H9 (cell line): Measurements from ENCODE around the gene ADAMTS17. TPM values are rescaled to one million over a fixed set of nuclear protein-coding genes. Genes with fewer than 3 reads are reported as not detected.

Source experiments
- DNase-seq: peaks from one replicate; pipeline ENCODE4 v3.0.0-alpha.2; 2017
- H2AFZ ChIP-seq: one replicate; pipeline ENCODE4 v1.6.1; 2013; ENCODE audit warnings: mild to moderate bottlenecking, low read length, control low read depth, moderate library complexity
- H2AK5ac ChIP-seq: 2 replicates; pipeline ENCODE4 v1.6.1; 2013; ENCODE audit warnings: low read length, control low read depth, mixed read lengths; ENCODE audit not compliant: insufficient read length
- H2BK120ac ChIP-seq: one replicate; pipeline ENCODE4 v1.6.1; 2013; ENCODE audit warnings: low read depth, mild to moderate bottlenecking, low read length, control low read depth, inconsistent platforms; ENCODE audit not compliant: poor library complexity, severe bottlenecking
- H2BK12ac ChIP-seq: 2 replicates; pipeline ENCODE4 v1.6.1; 2013; ENCODE audit warnings: low read length, control low read depth, mixed read lengths, low read depth; ENCODE audit not compliant: insufficient read length
- H2BK15ac ChIP-seq: 2 replicates; pipeline ENCODE4 v1.6.1; 2013; ENCODE audit warnings: low read depth, low read length, control low read depth
- H2BK20ac ChIP-seq: one replicate; pipeline ENCODE4 v1.6.1; 2013; ENCODE audit warnings: low read depth, mild to moderate bottlenecking, low read length, control low read depth, inconsistent platforms; ENCODE audit not compliant: poor library complexity, severe bottlenecking
- H2BK5ac ChIP-seq: 2 replicates; pipeline ENCODE4 v1.6.1; 2013; ENCODE audit warnings: low read length, control low read depth, mixed read lengths; ENCODE audit not compliant: insufficient read length
- H3K14ac ChIP-seq: 2 replicates; pipeline ENCODE4 v1.6.1; 2013; ENCODE audit warnings: low read length, control low read depth; ENCODE audit not compliant: insufficient read depth
- H3K18ac ChIP-seq: 2 replicates; pipeline ENCODE4 v1.6.1; 2013; ENCODE audit warnings: low read depth, mild to moderate bottlenecking, mixed read lengths, low read length, control low read depth; ENCODE audit not compliant: insufficient read length
- H3K23ac ChIP-seq: 2 replicates; pipeline ENCODE4 v1.6.1; 2013; ENCODE audit warnings: low read length, control low read depth, mixed read lengths, low read depth; ENCODE audit not compliant: insufficient read length
- H3K23me2 ChIP-seq: 2 replicates; pipeline ENCODE4 v1.6.1; 2013; ENCODE audit warnings: low read depth, mild to moderate bottlenecking, mixed read lengths, low read length, control low read depth; ENCODE audit not compliant: insufficient read length, poor library complexity, severe bottlenecking
- H3K27ac ChIP-seq: 2 replicates; pipeline ENCODE4 v1.5.1; 2013; ENCODE audit warnings: low read length, control low read depth, mixed read lengths, low read depth; ENCODE audit not compliant: insufficient read length
- H3K27me3 ChIP-seq: 2 replicates; pipeline ENCODE4 v1.6.1; 2013; ENCODE audit warnings: low read length, control low read depth, inconsistent platforms; ENCODE audit not compliant: insufficient read depth
- H3K4ac ChIP-seq: 2 replicates; pipeline ENCODE4 v1.6.1; 2013; ENCODE audit warnings: low read depth, mild to moderate bottlenecking, control low read depth, inconsistent platforms, low read length, moderate library complexity
- H3K4me1 ChIP-seq: 2 replicates; pipeline ENCODE4 v1.6.1; 2013; ENCODE audit warnings: low read length, control low read depth, inconsistent platforms; ENCODE audit not compliant: insufficient read depth
- H3K4me2 ChIP-seq: 2 replicates; pipeline ENCODE4 v1.6.1; 2013; ENCODE audit warnings: low read length, control low read depth, mixed read lengths; ENCODE audit not compliant: insufficient read length, insufficient read depth
- H3K56ac ChIP-seq: 2 replicates; pipeline ENCODE4 v1.6.1; 2013; ENCODE audit warnings: low read depth, mild to moderate bottlenecking, mixed read lengths, low read length, control low read depth; ENCODE audit not compliant: insufficient read length
- H3K79me1 ChIP-seq: 2 replicates; pipeline ENCODE4 v1.6.1; 2013; ENCODE audit warnings: low read depth, mild to moderate bottlenecking, moderate library complexity, low read length, control low read depth, inconsistent platforms; ENCODE audit not compliant: insufficient read depth, poor library complexity, severe bottlenecking
- H3K79me2 ChIP-seq: 2 replicates; pipeline ENCODE4 v1.6.1; 2013; ENCODE audit warnings: low read length, control low read depth, inconsistent platforms; ENCODE audit not compliant: insufficient read depth
- H3K9ac ChIP-seq: 2 replicates; pipeline ENCODE4 v1.6.1; 2013; ENCODE audit warnings: low read length, control low read depth, mixed read lengths; ENCODE audit not compliant: insufficient read length; ENCODE audit errors: extremely low read depth
- H3K9me3 ChIP-seq: one replicate; pipeline ENCODE4 v1.6.1; 2013; ENCODE audit warnings: low read depth, low read length, inconsistent platforms; ENCODE audit not compliant: control insufficient read depth
- H3T11ph ChIP-seq: one replicate; pipeline ENCODE4 v1.6.1; 2013; ENCODE audit warnings: mild to moderate bottlenecking, low read length, control low read depth, inconsistent platforms
- H4K20me1 ChIP-seq: one replicate; pipeline ENCODE4 v1.6.1; 2013; ENCODE audit not compliant: control insufficient read depth, insufficient read length, insufficient read depth
- H4K5ac ChIP-seq: 2 replicates; pipeline ENCODE4 v1.6.1; 2013; ENCODE audit warnings: low read depth, mild to moderate bottlenecking, mixed read lengths, low read length, control low read depth; ENCODE audit not compliant: insufficient read length
- H4K8ac ChIP-seq: replicated peaks from 2 replicates; pipeline ENCODE4 v1.6.1; 2013; ENCODE audit warnings: low read length, control low read depth, mixed read lengths, low read depth; ENCODE audit not compliant: insufficient read length
- H4K91ac ChIP-seq: 2 replicates; pipeline ENCODE4 v1.6.1; 2013; ENCODE audit warnings: low read depth, mild to moderate bottlenecking, moderate library complexity, mixed read lengths, low read length, control low read depth; ENCODE audit not compliant: insufficient read length
- H3K27ac Mint-ChIP-seq, 3 experiments: 2 replicates in 2 of 3; 3 replicates in 1 of 3; pipeline ENCODE4 v1.8.0; 2020 to 2021; ENCODE audit warnings: mixed read lengths in 3 of 3, mild to moderate bottlenecking in 1 of 3, moderate library complexity in 1 of 3
- H3K27me3 Mint-ChIP-seq: 2 replicates; pipeline ENCODE4 v1.8.0; 2021; ENCODE audit warnings: low read depth, mild to moderate bottlenecking, moderate library complexity, mixed read lengths
- H3K36me3 Mint-ChIP-seq, 3 experiments: 2 replicates in 2 of 3; 3 replicates in 1 of 3; pipeline ENCODE4 v1.8.0; 2020 to 2021; ENCODE audit warnings: low read depth in 3 of 3, mixed read lengths in 3 of 3; ENCODE audit not compliant: insufficient read depth in 1 of 3
- H3K4me1 Mint-ChIP-seq, 2 experiments: 2 replicates each; pipeline ENCODE4 v1.8.0; 2020; ENCODE audit warnings: mixed read lengths in 2 of 2
- H3K4me3 Mint-ChIP-seq, 2 experiments: 2 replicates in 1 of 2; 3 replicates in 1 of 2; pipeline ENCODE4 v1.8.0; 2020 to 2021; ENCODE audit warnings: mild to moderate bottlenecking in 2 of 2, mixed read lengths in 2 of 2, moderate library complexity in 1 of 2
- H3K9me3 Mint-ChIP-seq, 2 experiments: 2 replicates in 1 of 2; 3 replicates in 1 of 2; pipeline ENCODE4 v1.8.0; 2020; ENCODE audit warnings: mild to moderate bottlenecking in 2 of 2, mixed read lengths in 2 of 2, moderate library complexity in 1 of 2
- WGBS: extraction: QIAGEN DNeasy Blood & Tissue Kit; methylation state at CpG from one replicate; pipeline ENCODE4 v1.1.7; 2013; ENCODE audit warnings: missing lambda C conversion rate, low lambda C conversion rate, mixed read lengths; ENCODE audit not compliant: insufficient read length; ENCODE audit errors: extremely low coverage; 5-methylcytosine and 5-hydroxymethylcytosine counted together
- total RNA-seq: library from RNA; stranded (reverse); gene quantifications from 2 replicates; pipeline ENCODE4 v1.2.1, GENCODE V29; 2021
- TF ChIP-seq, protein P1 (sequence below): fragments of 200-600 bp; sonication (generic); conservative IDR thresholded peaks from 3 replicates; pipeline ENCODE4 v1.8.0; 2021; ENCODE audit warnings: antibody characterized with exemption, mild to moderate bottlenecking

Gene ADAMTS17
- total RNA-seq, 1 experiment from 2014 or later: 2.9 TPM

DNA sequence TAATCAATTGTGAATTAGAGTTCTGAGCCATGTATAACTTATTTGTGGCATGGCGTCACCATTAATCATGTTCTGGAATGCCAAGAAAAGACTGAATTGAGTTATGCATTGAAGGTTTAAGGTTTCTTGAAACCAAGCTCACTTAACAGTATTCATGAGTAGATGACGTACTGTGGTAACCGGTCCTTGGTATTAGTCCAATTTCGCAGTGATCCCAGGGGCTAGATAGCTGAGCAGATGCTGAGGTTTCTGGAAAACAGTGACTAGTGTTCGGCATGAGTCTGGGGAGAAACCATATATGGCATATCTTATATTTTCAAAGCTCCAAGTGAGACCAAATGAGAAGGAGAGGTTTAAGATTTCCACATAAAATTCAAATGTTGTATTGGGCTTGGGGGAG, 390.3 kb downstream of the ADAMTS17 start:
- Histone ChIP-seq H4K20me1 (no peaks in the 10 kb centered on the region), H2AK5ac (no peak overlapping the region), H3K4me2 (no peak overlapping the region), H3K9me3 (no peaks in the 10 kb centered on the region), H3K18ac (no peak overlapping the region), H3K79me1 (no peaks in the 10 kb centered on the region), H4K91ac (no peak overlapping the region), H3K9ac (no peak overlapping the region), H2AFZ (no peak overlapping the region), H4K5ac (no peak overlapping the region), H2BK15ac (no peak overlapping the region), H2BK20ac (no peak overlapping the region), H3K23me2 (no peaks in the 10 kb centered on the region), H3K4me1 (no peaks in the 10 kb centered on the region; the same call in 1 of the 2 replicates), H3K79me2 (no peaks in the 10 kb centered on the region), H3K56ac (no peak overlapping the region), H4K8ac (no peak overlapping the region), H2BK5ac (no peak overlapping the region), H3T11ph (no peak overlapping the region), H3K23ac (no peak overlapping the region), H2BK12ac (no peak overlapping the region), H3K27me3 (no peaks in the 10 kb centered on the region), H3K14ac (no peak overlapping the region), H2BK120ac (no peak overlapping the region), H3K27ac (no peak overlapping the region), H3K4ac (no peak overlapping the region)
- Mint-ChIP-seq H3K4me1 (peaks cover 3 to 9% of the 10 kb centered on the region in 2 experiments; a peak in 2 of 4 replicates), H3K4me3 (no peak overlapping the region), H3K27ac (no peak overlapping the region; a peak in 1 of 7 replicates), H3K9me3 (peaks cover 9 to 11% of the 10 kb centered on the region in 2 experiments; a peak in 4 of 5 replicates), H3K27me3 (no peaks in the 10 kb centered on the region; the same call in 1 of the 2 replicates), H3K36me3 (peaks cover 0 to 6% (median 0%) of the 10 kb centered on the region in 3 experiments; a peak in 2 of 7 replicates)
- no CpG with 5 or more reads among the region's 5 CpGs for WGBS
- TF ChIP-seq, protein P1, sequence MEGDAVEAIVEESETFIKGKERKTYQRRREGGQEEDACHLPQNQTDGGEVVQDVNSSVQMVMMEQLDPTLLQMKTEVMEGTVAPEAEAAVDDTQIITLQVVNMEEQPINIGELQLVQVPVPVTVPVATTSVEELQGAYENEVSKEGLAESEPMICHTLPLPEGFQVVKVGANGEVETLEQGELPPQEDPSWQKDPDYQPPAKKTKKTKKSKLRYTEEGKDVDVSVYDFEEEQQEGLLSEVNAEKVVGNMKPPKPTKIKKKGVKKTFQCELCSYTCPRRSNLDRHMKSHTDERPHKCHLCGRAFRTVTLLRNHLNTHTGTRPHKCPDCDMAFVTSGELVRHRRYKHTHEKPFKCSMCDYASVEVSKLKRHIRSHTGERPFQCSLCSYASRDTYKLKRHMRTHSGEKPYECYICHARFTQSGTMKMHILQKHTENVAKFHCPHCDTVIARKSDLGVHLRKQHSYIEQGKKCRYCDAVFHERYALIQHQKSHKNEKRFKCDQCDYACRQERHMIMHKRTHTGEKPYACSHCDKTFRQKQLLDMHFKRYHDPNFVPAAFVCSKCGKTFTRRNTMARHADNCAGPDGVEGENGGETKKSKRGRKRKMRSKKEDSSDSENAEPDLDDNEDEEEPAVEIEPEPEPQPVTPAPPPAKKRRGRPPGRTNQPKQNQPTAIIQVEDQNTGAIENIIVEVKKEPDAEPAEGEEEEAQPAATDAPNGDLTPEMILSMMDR: no peak
- no peak for DNase-seq
